OCI-LY7 (cell line): ENCODE data around the gene SLC22A7.

Experiments used
- CTCF ChIP-seq: fragments of 200-600 bp; sonication (generic); conservative IDR thresholded peaks from 2 replicates; pipeline ENCODE4 v1.5.1; 2014; ENCODE audit warnings: mild to moderate bottlenecking, antibody characterized with exemption, low read length, moderate library complexity, mixed read lengths
- EZH2phosphoT487 ChIP-seq: fragments of 200-600 bp; sonication (generic); IDR thresholded peaks from 2 replicates; pipeline ENCODE4 v1.6.1; 2018; ENCODE audit warnings: low read depth, borderline replicate concordance, mild to moderate bottlenecking, mixed run types, antibody characterized with exemption, low read length, moderate library complexity, mixed read lengths

DNA sequence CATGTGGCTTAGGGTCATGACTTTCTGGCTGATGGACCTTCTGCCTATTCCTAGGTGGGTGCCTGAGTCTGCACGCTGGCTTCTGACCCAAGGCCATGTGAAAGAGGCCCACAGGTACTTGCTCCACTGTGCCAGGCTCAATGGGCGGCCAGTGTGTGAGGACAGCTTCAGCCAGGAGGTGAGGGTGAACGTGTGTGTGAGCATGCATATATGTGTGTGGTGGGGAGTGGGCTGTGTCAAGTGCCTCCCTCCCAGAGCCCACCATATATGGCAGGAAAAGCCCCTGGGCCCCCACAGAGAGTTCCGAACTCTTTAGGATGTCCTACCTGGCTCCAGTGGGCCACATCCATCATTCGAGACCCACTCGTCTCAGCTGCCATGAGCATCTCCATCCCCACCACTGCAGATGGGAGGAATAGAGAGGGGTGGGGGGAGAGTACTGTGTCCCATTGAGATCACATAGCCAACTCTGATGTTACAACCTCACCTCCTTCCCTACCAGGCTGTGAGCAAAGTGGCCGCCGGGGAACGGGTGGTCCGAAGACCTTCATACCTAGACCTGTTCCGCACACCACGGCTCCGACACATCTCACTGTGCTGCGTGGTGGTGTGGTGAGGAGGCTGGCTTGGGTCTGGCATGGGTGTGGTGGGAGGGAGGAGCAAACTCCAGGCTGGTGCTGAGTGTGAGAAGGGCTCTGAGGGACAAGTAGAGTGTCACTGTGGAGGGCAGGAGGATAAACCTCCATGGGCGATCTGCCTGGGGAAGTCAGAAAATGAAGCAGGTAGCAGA, 3.2 kb downstream of the SLC22A7 start:
- TF ChIP-seq CTCF (no peak), EZH2phosphoT487 (no peak)
